ENCODE measurements around the gene NUAK1.

The NUAK1 gene

DNA sequence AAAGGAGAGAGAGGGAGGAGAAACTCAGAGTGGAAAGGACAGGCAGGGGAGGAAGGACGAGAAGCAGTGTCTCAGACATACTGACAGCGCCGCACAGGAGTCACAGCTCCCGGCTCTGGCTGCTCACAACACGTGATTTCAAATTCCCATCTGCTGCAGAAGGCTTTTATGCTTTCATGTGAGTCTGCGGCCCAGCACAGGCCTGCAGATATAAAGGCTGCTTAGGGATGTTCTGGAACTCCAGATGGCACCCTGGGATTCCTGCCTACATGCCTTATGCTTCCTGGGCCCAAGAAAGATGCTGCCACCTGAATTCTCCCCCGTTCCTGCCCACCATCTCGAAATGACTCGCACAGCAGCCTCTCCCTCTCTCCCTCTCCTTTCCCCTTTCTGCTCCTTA, 89.6 kb downstream of the NUAK1 start:
- TF ChIP-seq, protein P1, sequence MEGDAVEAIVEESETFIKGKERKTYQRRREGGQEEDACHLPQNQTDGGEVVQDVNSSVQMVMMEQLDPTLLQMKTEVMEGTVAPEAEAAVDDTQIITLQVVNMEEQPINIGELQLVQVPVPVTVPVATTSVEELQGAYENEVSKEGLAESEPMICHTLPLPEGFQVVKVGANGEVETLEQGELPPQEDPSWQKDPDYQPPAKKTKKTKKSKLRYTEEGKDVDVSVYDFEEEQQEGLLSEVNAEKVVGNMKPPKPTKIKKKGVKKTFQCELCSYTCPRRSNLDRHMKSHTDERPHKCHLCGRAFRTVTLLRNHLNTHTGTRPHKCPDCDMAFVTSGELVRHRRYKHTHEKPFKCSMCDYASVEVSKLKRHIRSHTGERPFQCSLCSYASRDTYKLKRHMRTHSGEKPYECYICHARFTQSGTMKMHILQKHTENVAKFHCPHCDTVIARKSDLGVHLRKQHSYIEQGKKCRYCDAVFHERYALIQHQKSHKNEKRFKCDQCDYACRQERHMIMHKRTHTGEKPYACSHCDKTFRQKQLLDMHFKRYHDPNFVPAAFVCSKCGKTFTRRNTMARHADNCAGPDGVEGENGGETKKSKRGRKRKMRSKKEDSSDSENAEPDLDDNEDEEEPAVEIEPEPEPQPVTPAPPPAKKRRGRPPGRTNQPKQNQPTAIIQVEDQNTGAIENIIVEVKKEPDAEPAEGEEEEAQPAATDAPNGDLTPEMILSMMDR (IDR thresholded peaks at IDR 0.05; ENCODE audit: low read depth, low read length): no peak
- no peak overlapping the region for H3K4me3 ChIP-seq (ENCODE audit: low read depth, low read length)

DNA sequence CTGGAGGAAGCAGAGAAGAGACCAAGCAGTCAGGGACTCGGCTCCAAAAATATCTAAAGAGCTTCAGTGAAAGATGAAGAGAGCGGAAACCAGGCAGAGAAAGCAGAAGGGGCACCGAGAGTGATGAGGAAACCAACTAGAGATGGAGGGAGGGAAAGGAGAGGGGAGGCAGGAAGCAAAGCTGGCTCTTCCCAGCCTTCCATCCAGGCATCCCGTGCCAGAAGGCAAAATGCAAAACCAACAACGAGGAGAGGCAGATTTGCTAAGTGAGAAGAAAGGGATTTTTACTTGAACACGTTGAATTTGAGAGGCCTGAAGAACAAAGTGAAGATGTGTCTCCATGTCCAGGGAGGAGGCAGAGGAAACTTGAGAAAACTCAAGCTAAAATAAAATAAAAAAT, 90.1 kb downstream of the NUAK1 start:
- TF ChIP-seq, protein P1 (IDR thresholded peaks at IDR 0.05; ENCODE audit: low read depth, low read length): no peak
- no peak overlapping the region for H3K4me3 ChIP-seq (ENCODE audit: low read depth, low read length)

DNA sequence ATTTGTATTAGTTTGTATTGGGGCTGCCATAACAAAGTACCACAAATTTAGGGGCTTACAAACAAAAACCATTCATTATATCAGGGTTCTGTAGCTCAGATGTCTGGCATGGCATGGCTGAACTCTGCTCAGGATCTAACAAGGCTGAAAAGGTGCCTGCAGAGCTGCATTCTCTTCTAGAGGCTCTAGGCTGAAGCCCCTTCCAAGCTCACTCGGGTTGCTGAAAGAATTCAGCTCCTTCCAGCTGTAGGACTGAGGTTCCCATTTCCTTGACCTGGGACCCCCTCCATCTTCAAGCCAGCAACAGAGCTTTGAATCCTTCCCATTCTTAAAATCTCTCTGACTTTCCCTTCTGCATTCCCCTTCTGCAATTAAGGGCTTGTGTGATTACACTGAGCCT, 90.7 kb downstream of the NUAK1 start:
- TF ChIP-seq, protein P1 (IDR thresholded peaks at IDR 0.05; ENCODE audit: low read depth, low read length): no peak
- H3K4me3 ChIP-seq (ENCODE audit: low read depth, low read length): no peak overlapping the region

GRCh38 chr12:106046947-106047346, 91.8 kb downstream of the NUAK1 start:
- TF ChIP-seq, protein P1 (IDR thresholded peaks at IDR 0.05; ENCODE audit: low read depth, low read length): no peak
- no peak overlapping the region for H3K4me3 ChIP-seq (ENCODE audit: low read depth, low read length)

DNA sequence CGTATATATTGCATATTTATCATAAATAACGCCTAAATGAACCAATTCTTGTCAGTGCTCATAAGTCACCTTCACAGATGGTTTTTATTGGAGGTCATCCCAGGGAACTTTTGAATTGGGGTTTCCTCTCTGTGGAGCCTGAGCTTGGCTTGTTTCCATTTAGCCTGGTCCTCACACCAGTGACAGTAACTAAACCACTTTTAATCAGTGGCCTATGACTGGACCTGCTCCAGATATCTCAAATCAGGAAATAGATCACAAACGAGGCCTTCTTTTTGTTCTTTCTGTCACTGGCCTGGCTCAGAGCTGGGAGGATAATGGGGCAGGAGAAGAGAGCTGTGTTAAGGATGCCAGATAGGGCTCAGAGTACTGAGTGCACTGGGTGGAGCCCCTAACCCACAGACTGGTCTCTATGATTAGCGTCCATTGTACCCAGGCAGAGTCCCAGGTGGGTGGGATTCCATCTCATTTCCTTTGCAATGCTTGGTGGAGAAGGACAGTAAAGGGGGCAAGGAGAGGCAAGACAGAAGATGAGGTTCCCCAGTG, 92.4 kb downstream of the NUAK1 start:
- TF ChIP-seq, protein P1 (IDR thresholded peaks at IDR 0.05; ENCODE audit: low read depth, low read length): no peak
- no peak overlapping the region for H3K4me3 ChIP-seq (ENCODE audit: low read depth, low read length)

DNA sequence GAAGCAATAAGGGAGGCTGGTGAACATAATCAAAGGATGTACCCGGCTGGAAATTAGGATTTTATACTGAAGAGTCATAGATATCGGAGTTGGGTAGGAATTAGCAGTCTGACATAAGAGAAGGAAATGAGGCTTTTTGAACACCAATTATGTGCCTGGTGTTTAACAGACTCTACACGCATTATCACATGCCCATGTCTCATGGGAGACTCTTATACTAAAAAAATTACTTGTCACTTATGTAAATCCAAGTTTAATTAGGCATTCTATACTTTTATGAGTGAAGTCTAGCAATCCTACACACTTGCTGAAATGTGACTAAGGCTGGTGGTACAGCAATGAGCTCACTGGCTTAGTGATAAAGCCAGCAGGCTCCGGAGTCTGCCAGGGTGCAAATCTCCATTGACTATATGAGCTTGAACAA, 93.5 kb downstream of the NUAK1 start:
- no peak overlapping the region for H3K4me3 ChIP-seq (ENCODE audit: low read depth, low read length)
- TF ChIP-seq, protein P1 (IDR thresholded peaks at IDR 0.05; ENCODE audit: low read depth, low read length): no peak

DNA sequence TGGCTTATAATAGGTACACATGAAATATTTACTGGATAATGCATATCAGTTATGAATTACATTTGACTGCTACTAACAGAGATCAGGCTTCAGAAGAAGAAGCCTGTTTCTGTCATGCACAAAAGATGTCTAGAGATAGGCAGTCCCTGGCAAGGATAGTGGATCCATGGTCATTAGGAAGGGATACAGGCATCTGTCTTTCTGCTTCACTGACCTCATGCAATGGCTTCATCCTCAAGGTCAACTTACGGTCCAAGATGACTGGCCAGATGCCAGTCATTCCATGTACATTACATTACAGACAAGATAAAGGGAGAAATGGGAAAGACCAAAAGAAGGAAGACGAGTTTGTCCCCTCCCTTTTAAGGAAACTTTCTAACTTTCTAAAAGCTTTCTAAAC, 94.0 kb downstream of the NUAK1 start:
- TF ChIP-seq, protein P1 (IDR thresholded peaks at IDR 0.05; ENCODE audit: low read depth, low read length): no peak
- H3K4me3 ChIP-seq (ENCODE audit: low read depth, low read length): no peak overlapping the region

Data from WI38 (cell line).